Neural cell (in vitro differentiated cells): ENCODE results near the gene FRMD4B. TPM values are rescaled to one million over a fixed set of nuclear protein-coding genes. Genes with fewer than 3 reads are reported as not detected.
"Not testable (repeated sequence)": the region's sequence is repeated elsewhere in the genome, so short reads cannot be mapped to it uniquely, and the experiment has no call there.

ENCODE experiments used
- H2AFZ ChIP-seq: fragments of 200-600, 300-800 bp; sonication (generic), shearing (Covaris generic); 2 replicates; pipeline ENCODE4 v1.6.0; 2014; ENCODE audit warnings: low read depth, mild to moderate bottlenecking, antibody characterized with exemption, low read length, moderate library complexity
- H3F3A ChIP-seq: fragments of 200-600 bp; shearing (Covaris generic); 2 replicates; pipeline ENCODE4 v1.6.1; 2016; ENCODE audit warnings: mild to moderate bottlenecking, moderate library complexity, mixed read lengths, antibody characterized with exemption, low read length; ENCODE audit not compliant: insufficient read depth, poor library complexity, severe bottlenecking
- H3K27ac ChIP-seq: fragments of 200-600, 300-800 bp; sonication (generic), shearing (Covaris generic); 2 replicates; pipeline ENCODE4 v1.5.1; 2014; ENCODE audit warnings: mild to moderate bottlenecking, low read length, moderate library complexity
- H3K27me3 ChIP-seq: fragments of 300-800, 200-600 bp; sonication (generic), shearing (Covaris generic); 2 replicates; pipeline ENCODE4 v1.6.0; 2014; ENCODE audit warnings: mild to moderate bottlenecking, low read depth, low read length, moderate library complexity; ENCODE audit not compliant: insufficient read depth
- H3K36me3 ChIP-seq: fragments of 300-800, 200-600 bp; sonication (generic), shearing (Covaris generic); 2 replicates; pipeline ENCODE4 v1.5.1; 2014; ENCODE audit warnings: mild to moderate bottlenecking, antibody characterized with exemption, low read length, moderate library complexity; ENCODE audit not compliant: insufficient read depth
- H3K4me2 ChIP-seq: fragments of 300-800, 200-600 bp; sonication (generic), shearing (Covaris generic); 2 replicates; pipeline ENCODE4 v1.6.0; 2014; ENCODE audit warnings: mild to moderate bottlenecking, low read length
- H3K4me3 ChIP-seq: fragments of 300-800, 200-600 bp; sonication (generic), shearing (Covaris generic); 2 replicates; pipeline ENCODE4 v1.5.1; 2014; ENCODE audit warnings: mild to moderate bottlenecking, low read length, moderate library complexity
- H3K79me2 ChIP-seq: fragments of 200-600 bp; shearing (Covaris generic); replicated peaks from 2 replicates; pipeline ENCODE4 v1.6.0; 2014; ENCODE audit warnings: mild to moderate bottlenecking, low read length, moderate library complexity; ENCODE audit not compliant: insufficient read depth
- H3K9ac ChIP-seq: fragments of 300-800, 200-600 bp; sonication (generic), shearing (Covaris generic); 2 replicates; pipeline ENCODE4 v1.6.1; 2016; ENCODE audit warnings: mild to moderate bottlenecking, low read length, mixed read lengths
- H3K9me2 ChIP-seq: fragments of 200-600 bp; shearing (Covaris generic); 2 replicates; pipeline ENCODE4 v1.6.1; 2016; ENCODE audit warnings: mild to moderate bottlenecking, low read length, mixed read lengths; ENCODE audit not compliant: insufficient read depth
- H3K9me3 ChIP-seq: fragments of 200-600, 300-800 bp; sonication (generic), shearing (Covaris generic); 2 replicates; pipeline ENCODE4 v1.6.1; 2016; ENCODE audit warnings: mild to moderate bottlenecking, mixed run types, low read length, moderate library complexity, mixed read lengths
- H4K20me1 ChIP-seq: fragments of 200-600 bp; shearing (Covaris generic); 2 replicates; pipeline ENCODE4 v1.6.1; 2016; ENCODE audit warnings: mild to moderate bottlenecking, mixed run types; ENCODE audit not compliant: insufficient read depth
- EP300 ChIP-seq: fragments of 450-650 bp; conservative IDR thresholded peaks from 2 replicates; pipeline ENCODE4 v1.6.1; 2014; ENCODE audit warnings: antibody characterized with exemption, mild to moderate bottlenecking, moderate library complexity; ENCODE audit not compliant: poor library complexity, severe bottlenecking
- EZH2 ChIP-seq: fragments of 200-600, 300-800 bp; shearing (Covaris generic), sonication (generic); IDR thresholded peaks from 2 replicates; pipeline ENCODE4 v1.6.1; 2014; ENCODE audit warnings: antibody characterized with exemption, low read length, borderline replicate concordance, mild to moderate bottlenecking; ENCODE audit not compliant: insufficient read depth, poor library complexity, severe bottlenecking
- MXI1 ChIP-seq: fragments of 450-650 bp; conservative IDR thresholded peaks from 2 replicates; pipeline ENCODE4 v1.6.1; 2014; ENCODE audit warnings: antibody characterized with exemption, mild to moderate bottlenecking; ENCODE audit not compliant: poor library complexity, severe bottlenecking
- POLR2AphosphoS5 ChIP-seq: IDR thresholded peaks from 2 replicates; pipeline ENCODE4 v1.6.1; 2012
- RAD21 ChIP-seq: fragments of 450-650 bp; conservative IDR thresholded peaks from 2 replicates; pipeline ENCODE4 v1.6.1; 2014; ENCODE audit warnings: antibody characterized with exemption, mild to moderate bottlenecking, moderate library complexity
- SMC3 ChIP-seq: fragments of 450-650 bp; conservative IDR thresholded peaks from 2 replicates; pipeline ENCODE4 v1.6.1; 2014; ENCODE audit warnings: antibody characterized with exemption, mild to moderate bottlenecking, moderate library complexity; ENCODE audit not compliant: poor library complexity
- TAF1 ChIP-seq: IDR thresholded peaks from 2 replicates; pipeline ENCODE4 v1.6.1; 2012; ENCODE audit warnings: low read depth
- polyA plus RNA-seq: library from polyadenylated mRNA; depleted of rRNA; stranded (reverse); fragments of >200 nt; gene quantifications from 2 replicates; pipeline ENCODE4 v1.2.3, GENCODE V29; 2014
- TF ChIP-seq, protein P1 (sequence below): IDR thresholded peaks from 2 replicates; pipeline ENCODE4 v1.6.1; 2012; ENCODE audit warnings: borderline replicate concordance
- TF ChIP-seq, protein P2 (sequence below): fragments of 450-650 bp; IDR thresholded peaks from 2 replicates; pipeline ENCODE4 v1.5.1; 2014; ENCODE audit warnings: antibody characterized with exemption, mild to moderate bottlenecking, moderate library complexity; ENCODE audit not compliant: poor library complexity, severe bottlenecking

Gene FRMD4B
- polyA plus RNA-seq, 1 donor from 2014 or later, result 6.2 TPM

- Histone ChIP-seq H3K27me3 (no peaks in the 10 kb centered on the region), H4K20me1 (no peaks in the 10 kb centered on the region), H3K36me3 (no peaks in the 10 kb centered on the region), H2AFZ (no peak overlapping the region), H3K4me2 (no peak overlapping the region), H3K9ac (no peak overlapping the region), H3K9me2 (no peaks in the 10 kb centered on the region), H3F3A (no peaks in the 10 kb centered on the region), H3K79me2 (no peaks in the 10 kb centered on the region), H3K4me3 (no peak overlapping the region), H3K27ac (no peak overlapping the region), H3K9me3 (no peaks in the 10 kb centered on the region)
- no peak for TF ChIP-seq SMC3
- TF ChIP-seq POLR2AphosphoS5, result no peak
- TF ChIP-seq, protein P1, sequence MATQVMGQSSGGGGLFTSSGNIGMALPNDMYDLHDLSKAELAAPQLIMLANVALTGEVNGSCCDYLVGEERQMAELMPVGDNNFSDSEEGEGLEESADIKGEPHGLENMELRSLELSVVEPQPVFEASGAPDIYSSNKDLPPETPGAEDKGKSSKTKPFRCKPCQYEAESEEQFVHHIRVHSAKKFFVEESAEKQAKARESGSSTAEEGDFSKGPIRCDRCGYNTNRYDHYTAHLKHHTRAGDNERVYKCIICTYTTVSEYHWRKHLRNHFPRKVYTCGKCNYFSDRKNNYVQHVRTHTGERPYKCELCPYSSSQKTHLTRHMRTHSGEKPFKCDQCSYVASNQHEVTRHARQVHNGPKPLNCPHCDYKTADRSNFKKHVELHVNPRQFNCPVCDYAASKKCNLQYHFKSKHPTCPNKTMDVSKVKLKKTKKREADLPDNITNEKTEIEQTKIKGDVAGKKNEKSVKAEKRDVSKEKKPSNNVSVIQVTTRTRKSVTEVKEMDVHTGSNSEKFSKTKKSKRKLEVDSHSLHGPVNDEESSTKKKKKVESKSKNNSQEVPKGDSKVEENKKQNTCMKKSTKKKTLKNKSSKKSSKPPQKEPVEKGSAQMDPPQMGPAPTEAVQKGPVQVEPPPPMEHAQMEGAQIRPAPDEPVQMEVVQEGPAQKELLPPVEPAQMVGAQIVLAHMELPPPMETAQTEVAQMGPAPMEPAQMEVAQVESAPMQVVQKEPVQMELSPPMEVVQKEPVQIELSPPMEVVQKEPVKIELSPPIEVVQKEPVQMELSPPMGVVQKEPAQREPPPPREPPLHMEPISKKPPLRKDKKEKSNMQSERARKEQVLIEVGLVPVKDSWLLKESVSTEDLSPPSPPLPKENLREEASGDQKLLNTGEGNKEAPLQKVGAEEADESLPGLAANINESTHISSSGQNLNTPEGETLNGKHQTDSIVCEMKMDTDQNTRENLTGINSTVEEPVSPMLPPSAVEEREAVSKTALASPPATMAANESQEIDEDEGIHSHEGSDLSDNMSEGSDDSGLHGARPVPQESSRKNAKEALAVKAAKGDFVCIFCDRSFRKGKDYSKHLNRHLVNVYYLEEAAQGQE, result no peak
Observed at GRCh38 chr3:69324362-69325025, 61.4 kb downstream of the FRMD4B start.

DNA sequence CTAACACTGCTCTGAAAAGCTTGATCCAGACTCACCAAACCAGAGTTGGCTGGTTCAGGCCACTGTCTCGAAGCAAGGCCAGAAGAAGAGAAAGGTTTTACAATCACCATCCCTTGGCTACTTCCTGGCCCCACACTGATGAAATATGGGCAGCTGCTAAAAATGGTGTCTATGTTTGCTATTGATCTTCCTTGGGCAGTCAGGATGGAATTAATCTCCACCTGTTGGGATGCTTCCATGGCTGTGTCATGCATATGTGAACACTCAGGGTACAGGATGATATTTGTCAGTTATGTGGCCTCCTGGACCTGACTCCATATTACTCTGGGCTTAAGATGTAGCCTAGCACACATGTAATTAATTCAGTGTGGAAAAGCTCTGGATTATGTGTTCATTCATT, 61.9 kb downstream of the FRMD4B start:
- Histone ChIP-seq H3K9me3 (no peaks in the 10 kb centered on the region), H3K4me3 (no peak overlapping the region), H3K79me2 (no peaks in the 10 kb centered on the region), H3F3A (no peaks in the 10 kb centered on the region), H3K27ac (no peak overlapping the region), H3K4me2 (no peak overlapping the region), H3K9ac (no peak overlapping the region), H3K36me3 (no peaks in the 10 kb centered on the region), H2AFZ (no peak overlapping the region), H4K20me1 (no peaks in the 10 kb centered on the region), H3K9me2 (no peaks in the 10 kb centered on the region), H3K27me3 (no peaks in the 10 kb centered on the region)
- TF ChIP-seq, protein P1, result no peak
- TF ChIP-seq EZH2, result no peak
- TF ChIP-seq RAD21, result no peak
- TF ChIP-seq MXI1, result no peak
- TF ChIP-seq, protein P2, sequence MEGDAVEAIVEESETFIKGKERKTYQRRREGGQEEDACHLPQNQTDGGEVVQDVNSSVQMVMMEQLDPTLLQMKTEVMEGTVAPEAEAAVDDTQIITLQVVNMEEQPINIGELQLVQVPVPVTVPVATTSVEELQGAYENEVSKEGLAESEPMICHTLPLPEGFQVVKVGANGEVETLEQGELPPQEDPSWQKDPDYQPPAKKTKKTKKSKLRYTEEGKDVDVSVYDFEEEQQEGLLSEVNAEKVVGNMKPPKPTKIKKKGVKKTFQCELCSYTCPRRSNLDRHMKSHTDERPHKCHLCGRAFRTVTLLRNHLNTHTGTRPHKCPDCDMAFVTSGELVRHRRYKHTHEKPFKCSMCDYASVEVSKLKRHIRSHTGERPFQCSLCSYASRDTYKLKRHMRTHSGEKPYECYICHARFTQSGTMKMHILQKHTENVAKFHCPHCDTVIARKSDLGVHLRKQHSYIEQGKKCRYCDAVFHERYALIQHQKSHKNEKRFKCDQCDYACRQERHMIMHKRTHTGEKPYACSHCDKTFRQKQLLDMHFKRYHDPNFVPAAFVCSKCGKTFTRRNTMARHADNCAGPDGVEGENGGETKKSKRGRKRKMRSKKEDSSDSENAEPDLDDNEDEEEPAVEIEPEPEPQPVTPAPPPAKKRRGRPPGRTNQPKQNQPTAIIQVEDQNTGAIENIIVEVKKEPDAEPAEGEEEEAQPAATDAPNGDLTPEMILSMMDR, result no peak
- TF ChIP-seq EP300, result no peak
- no peak for TF ChIP-seq TAF1
- no peak for TF ChIP-seq POLR2AphosphoS5
- no peak for TF ChIP-seq SMC3

- H3K4me3 ChIP-seq, H3K9me2 ChIP-seq, H3K4me2 ChIP-seq, H3K9ac ChIP-seq, H3K79me2 ChIP-seq, H2AFZ ChIP-seq, H3F3A ChIP-seq, H3K27me3 ChIP-seq, H3K9me3 ChIP-seq, H3K36me3 ChIP-seq, H3K27ac ChIP-seq, H4K20me1 ChIP-seq: not testable (repeated sequence)
Observed at GRCh38 chr3:69322512-69322911, 63.4 kb downstream of the FRMD4B start.
